Ascending aorta (tissue), 2 donors: Measurements from ENCODE around the gene GRM8. TPM values are rescaled to one million over a fixed set of nuclear protein-coding genes. Genes with fewer than 3 reads are reported as not detected.

ENCODE experiments used
- DNase-seq, 2 donors: peaks; one replicate each; pipeline ENCODE4 v3.0.0-alpha.2; 2019; ENCODE audit warnings: low spot score in 2 of 2
- H3K27ac ChIP-seq, 2 donors: fragments of 200-600 bp; sonication (generic); one replicate each; pipeline ENCODE4 v1.5.1; 2016 to 2017; ENCODE audit warnings: mild to moderate bottlenecking in 1 of 2
- H3K27me3 ChIP-seq: fragments of 200-600 bp; sonication (generic); one replicate; pipeline ENCODE4 v1.5.1; 2017
- H3K36me3 ChIP-seq, 2 donors: fragments of 200-600 bp; sonication (generic); one replicate each; pipeline ENCODE4 v1.5.1; 2016
- H3K4me1 ChIP-seq, 2 donors: fragments of 200-600 bp; sonication (generic); one replicate each; pipeline ENCODE4 v1.5.1; 2016 to 2017; ENCODE audit warnings: mild to moderate bottlenecking in 1 of 2
- H3K4me3 ChIP-seq, 2 donors: fragments of 200-600 bp; sonication (generic); one replicate each; pipeline ENCODE4 v1.5.1; 2016 to 2017; ENCODE audit warnings: mild to moderate bottlenecking in 1 of 2
- H3K9me3 ChIP-seq, 2 donors: fragments of 200-600 bp; sonication (generic); one replicate each; pipeline ENCODE4 v1.5.1; 2016
- CTCF ChIP-seq, 3 experiments: fragments of 200-600 bp in 2 of 3; fragments of 450-650 bp in 1 of 3; sonication (generic) in 2 of 3; IDR thresholded peaks; one replicate each; pipeline ENCODE4 v1.5.1; 2016 to 2019; ENCODE audit warnings: antibody characterized with exemption in 3 of 3, mild to moderate bottlenecking in 1 of 3, moderate library complexity in 1 of 3
- intact Hi-C: fragments of 100-400 bp; cut with DNase I; formaldehyde crosslinking; loops from one replicate; pipeline ENCODE4 v1.15.1; 2023
- total RNA-seq: library from RNA; depleted of rRNA; stranded (reverse); fragments of >200 nt; gene quantifications from one replicate; pipeline ENCODE4 v1.1.0, GENCODE V29; 2016

The GRM8 gene
- total RNA-seq, 1 donor from 2014 or later: not detected

- H3K36me3 ChIP-seq: no peaks in the 10 kb centered on the region
- intact Hi-C loops: no loop called here
Observed at GRCh38 chr7:126495733-126496132, 757.0 kb downstream of the GRM8 start.

GRCh38 chr7:126495001-126495400 lies 757.7 kb downstream of the GRM8 start:
- no peak for DNase-seq
- H3K4me3 ChIP-seq: no peak overlapping the region
- intact Hi-C loops: no loop called here
- H3K9me3 ChIP-seq: no peaks in the 10 kb centered on the region
- no peak overlapping the region for H3K27ac ChIP-seq
- no peak for TF ChIP-seq CTCF (IDR thresholded peaks at IDR 0.05)
- no peaks in the 10 kb centered on the region for H3K27me3 ChIP-seq
- no peaks in the 10 kb centered on the region for H3K36me3 ChIP-seq
- no peaks in the 10 kb centered on the region for H3K4me1 ChIP-seq

More at GRCh38 chr7:126495733-126496132, 757.0 kb downstream of the GRM8 start:
- no peak for TF ChIP-seq CTCF (IDR thresholded peaks at IDR 0.05)
- DNase-seq: no peak
- no peak overlapping the region for H3K4me3 ChIP-seq
- H3K4me1 ChIP-seq: no peaks in the 10 kb centered on the region
- H3K27me3 ChIP-seq: no peaks in the 10 kb centered on the region
- no peak overlapping the region for H3K27ac ChIP-seq
- H3K9me3 ChIP-seq: no peaks in the 10 kb centered on the region

GRCh38 chr7:126493801-126494200 lies 758.9 kb downstream of the GRM8 start:
- Histone ChIP-seq H3K36me3 (no peaks in the 10 kb centered on the region), H3K27me3 (no peaks in the 10 kb centered on the region), H3K4me3 (no peak overlapping the region), H3K9me3 (no peaks in the 10 kb centered on the region), H3K27ac (no peak overlapping the region), H3K4me1 (no peaks in the 10 kb centered on the region)
- no peak for TF ChIP-seq CTCF (IDR thresholded peaks at IDR 0.05)
- intact Hi-C loops: no loop called here
- DNase-seq: no peak

- Histone ChIP-seq H3K4me3 (no peak overlapping the region), H3K4me1 (no peaks in the 10 kb centered on the region), H3K27me3 (no peaks in the 10 kb centered on the region), H3K36me3 (no peaks in the 10 kb centered on the region), H3K9me3 (no peaks in the 10 kb centered on the region), H3K27ac (no peak overlapping the region)
- DNase-seq: no peak
- intact Hi-C loops: no loop called here
- no peak for TF ChIP-seq CTCF (IDR thresholded peaks at IDR 0.05)
Observed at GRCh38 chr7:126489874-126490273, 762.9 kb downstream of the GRM8 start.

GRCh38 chr7:126487728-126488442 lies 764.9 kb downstream of the GRM8 start:
- intact Hi-C loops: no loop called here
- no peaks in the 10 kb centered on the region for H3K27me3 ChIP-seq
- TF ChIP-seq CTCF (IDR thresholded peaks at IDR 0.05): no peak
- no peak for DNase-seq
- no peak overlapping the region for H3K27ac ChIP-seq
- no peaks in the 10 kb centered on the region for H3K9me3 ChIP-seq
- no peaks in the 10 kb centered on the region for H3K36me3 ChIP-seq
- H3K4me1 ChIP-seq: no peaks in the 10 kb centered on the region
- H3K4me3 ChIP-seq: no peak overlapping the region

GRCh38 chr7:126486806-126487205 lies 765.9 kb downstream of the GRM8 start:
- H3K4me3 ChIP-seq: no peak overlapping the region
- no peaks in the 10 kb centered on the region for H3K27me3 ChIP-seq
- H3K4me1 ChIP-seq: no peaks in the 10 kb centered on the region
- no peaks in the 10 kb centered on the region for H3K9me3 ChIP-seq
- no peaks in the 10 kb centered on the region for H3K36me3 ChIP-seq
- no peak overlapping the region for H3K27ac ChIP-seq
- no peak for DNase-seq
- TF ChIP-seq CTCF (IDR thresholded peaks at IDR 0.05): no peak
- intact Hi-C loops: no loop called here
